Parathyroid adenoma (tissue), 2 donors: ENCODE data around the gene NCKAP5.

Experiments
- H2AFZ ChIP-seq: fragments of 300-600 bp; sonication (generic); one replicate; pipeline ENCODE4 v1.7.0; 2017; ENCODE audit warnings: antibody characterized with exemption, mild to moderate bottlenecking
- H3K27ac ChIP-seq: fragments of 300-600 bp; sonication (generic); one replicate; pipeline ENCODE4 v1.7.0; 2017
- H3K27me3 ChIP-seq: fragments of 300-600 bp; sonication (generic); one replicate; pipeline ENCODE4 v1.7.0; 2017; ENCODE audit warnings: low read length; ENCODE audit not compliant: control insufficient read depth, insufficient read depth
- H3K36me3 ChIP-seq: fragments of 300-600 bp; sonication (generic); one replicate; pipeline ENCODE4 v1.7.0; 2017; ENCODE audit warnings: low read length; ENCODE audit not compliant: control insufficient read depth, insufficient read depth
- H3K4me1 ChIP-seq: fragments of 300-600 bp; sonication (generic); one replicate; pipeline ENCODE4 v1.7.0; 2017; ENCODE audit warnings: control low read depth
- H3K4me2 ChIP-seq: fragments of 300-600 bp; sonication (generic); one replicate; pipeline ENCODE4 v1.7.0; 2017; ENCODE audit warnings: low read length
- H3K4me3 ChIP-seq: fragments of 300-600 bp; sonication (generic); one replicate; pipeline ENCODE4 v1.7.0; 2017; ENCODE audit warnings: low read depth, low read length
- H3K79me2 ChIP-seq: fragments of 300-600 bp; sonication (generic); one replicate; pipeline ENCODE4 v1.7.0; 2017; ENCODE audit warnings: control low read depth
- H3K9ac ChIP-seq: fragments of 300-600 bp; sonication (generic); one replicate; pipeline ENCODE4 v1.7.0; 2017; ENCODE audit warnings: mild to moderate bottlenecking
- H3K9me3 ChIP-seq: fragments of 300-600 bp; sonication (generic); one replicate; pipeline ENCODE4 v1.7.0; 2017; ENCODE audit warnings: low read length; ENCODE audit not compliant: control insufficient read depth
- TF ChIP-seq, protein P1 (sequence below): fragments of 300-600 bp; sonication (generic); IDR thresholded peaks from one replicate; pipeline ENCODE4 v1.7.0; 2017; ENCODE audit warnings: antibody characterized with exemption, mild to moderate bottlenecking
- donor health status: primary hyperparathyroidism.

The NCKAP5 gene

DNA sequence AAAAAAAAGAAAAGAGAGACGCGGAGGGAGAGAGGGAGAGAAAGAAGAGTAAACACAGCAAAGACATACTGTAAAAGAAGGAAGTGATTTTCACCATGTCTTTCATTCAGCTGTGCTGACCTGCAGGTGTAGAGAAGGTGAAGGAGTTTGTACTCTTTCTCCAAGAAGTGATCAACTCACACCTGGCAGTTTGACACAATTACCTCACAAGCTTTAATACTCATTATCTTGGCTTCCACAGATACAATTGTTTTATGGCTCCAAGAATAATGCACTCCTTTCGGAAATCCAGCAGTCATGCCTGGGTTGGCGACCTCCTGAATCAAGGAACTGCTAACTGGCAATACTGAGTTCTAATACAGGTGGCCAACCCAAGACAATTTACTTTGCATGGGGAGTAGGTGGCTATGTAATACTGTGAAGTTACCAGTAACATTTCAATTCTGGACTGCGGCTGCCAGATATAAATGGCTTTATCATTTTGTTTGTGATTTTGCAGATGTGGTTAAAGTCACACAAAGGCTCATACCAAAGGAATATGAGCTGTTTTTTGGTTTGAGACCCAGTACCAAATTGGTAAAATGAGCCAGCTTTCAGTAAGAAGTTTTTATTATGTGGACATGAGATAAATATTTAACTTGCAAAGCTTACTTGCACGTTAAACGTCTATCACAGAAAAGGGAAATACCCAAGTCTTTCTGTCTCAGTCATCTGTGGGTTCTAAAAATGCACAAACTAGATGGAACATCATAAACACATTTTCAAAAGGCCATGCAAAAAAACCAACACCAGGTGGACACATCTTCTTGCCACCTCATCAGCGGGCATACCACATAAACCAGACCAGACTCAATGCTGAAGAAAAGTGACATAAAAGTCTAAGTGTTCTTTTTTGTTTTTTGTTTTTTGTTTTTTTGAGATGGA, 69.3 kb downstream of the NCKAP5 start:
- Histone ChIP-seq H3K4me3 (no peak overlapping the region), H3K27me3 (no peaks in the 10 kb centered on the region), H3K27ac (no peak overlapping the region), H3K9ac (no peak overlapping the region), H2AFZ (no peak overlapping the region), H3K36me3 (no peaks in the 10 kb centered on the region), H3K4me1 (peaks cover 7% of the 10 kb centered on the region), H3K4me2 (no peak overlapping the region), H3K9me3 (no peaks in the 10 kb centered on the region), H3K79me2 (no peaks in the 10 kb centered on the region)
- TF ChIP-seq, protein P1, sequence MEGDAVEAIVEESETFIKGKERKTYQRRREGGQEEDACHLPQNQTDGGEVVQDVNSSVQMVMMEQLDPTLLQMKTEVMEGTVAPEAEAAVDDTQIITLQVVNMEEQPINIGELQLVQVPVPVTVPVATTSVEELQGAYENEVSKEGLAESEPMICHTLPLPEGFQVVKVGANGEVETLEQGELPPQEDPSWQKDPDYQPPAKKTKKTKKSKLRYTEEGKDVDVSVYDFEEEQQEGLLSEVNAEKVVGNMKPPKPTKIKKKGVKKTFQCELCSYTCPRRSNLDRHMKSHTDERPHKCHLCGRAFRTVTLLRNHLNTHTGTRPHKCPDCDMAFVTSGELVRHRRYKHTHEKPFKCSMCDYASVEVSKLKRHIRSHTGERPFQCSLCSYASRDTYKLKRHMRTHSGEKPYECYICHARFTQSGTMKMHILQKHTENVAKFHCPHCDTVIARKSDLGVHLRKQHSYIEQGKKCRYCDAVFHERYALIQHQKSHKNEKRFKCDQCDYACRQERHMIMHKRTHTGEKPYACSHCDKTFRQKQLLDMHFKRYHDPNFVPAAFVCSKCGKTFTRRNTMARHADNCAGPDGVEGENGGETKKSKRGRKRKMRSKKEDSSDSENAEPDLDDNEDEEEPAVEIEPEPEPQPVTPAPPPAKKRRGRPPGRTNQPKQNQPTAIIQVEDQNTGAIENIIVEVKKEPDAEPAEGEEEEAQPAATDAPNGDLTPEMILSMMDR, result no peak

DNA sequence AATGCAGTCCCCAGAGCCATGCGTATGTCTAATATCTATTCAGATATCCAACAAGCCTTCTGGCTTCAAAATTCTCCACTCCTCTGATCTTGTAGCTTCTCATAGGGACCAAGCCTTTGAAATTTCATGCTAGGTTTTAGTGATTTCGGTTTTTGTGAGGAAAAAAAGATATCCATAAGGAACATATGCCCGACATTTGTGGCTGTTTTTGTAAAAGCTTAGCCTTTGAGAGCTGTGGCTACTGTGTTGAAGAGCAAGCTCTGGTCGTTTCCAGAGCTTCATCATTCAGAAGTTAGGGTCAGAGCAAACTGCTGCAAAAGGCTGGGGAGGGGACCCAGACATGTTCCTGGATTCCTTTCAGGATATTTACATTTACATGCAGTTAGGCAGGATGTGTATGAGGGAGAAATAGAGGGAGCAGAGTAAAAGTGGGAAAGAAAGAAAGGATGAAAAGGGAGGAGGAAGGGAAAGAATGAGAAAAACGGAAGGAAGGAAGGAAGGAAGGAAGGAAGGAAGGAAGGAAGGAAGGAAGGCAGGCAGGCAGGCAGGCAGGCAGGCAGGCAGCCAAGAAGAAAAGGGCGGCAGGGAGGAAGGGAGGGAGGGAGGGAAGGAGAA, 70.2 kb downstream of the NCKAP5 start:
- no peaks in the 10 kb centered on the region for H3K36me3 ChIP-seq
- no peaks in the 10 kb centered on the region for H3K27me3 ChIP-seq
- no peak overlapping the region for H3K4me2 ChIP-seq
- peaks cover 7% of the 10 kb centered on the region for H3K4me1 ChIP-seq
- no peaks in the 10 kb centered on the region for H3K79me2 ChIP-seq
- no peak overlapping the region for H3K27ac ChIP-seq
- H2AFZ ChIP-seq, result no peak overlapping the region
- H3K9me3 ChIP-seq, result no peaks in the 10 kb centered on the region
- no peak overlapping the region for H3K9ac ChIP-seq
- no peak overlapping the region for H3K4me3 ChIP-seq
- TF ChIP-seq, protein P1, result no peak

DNA sequence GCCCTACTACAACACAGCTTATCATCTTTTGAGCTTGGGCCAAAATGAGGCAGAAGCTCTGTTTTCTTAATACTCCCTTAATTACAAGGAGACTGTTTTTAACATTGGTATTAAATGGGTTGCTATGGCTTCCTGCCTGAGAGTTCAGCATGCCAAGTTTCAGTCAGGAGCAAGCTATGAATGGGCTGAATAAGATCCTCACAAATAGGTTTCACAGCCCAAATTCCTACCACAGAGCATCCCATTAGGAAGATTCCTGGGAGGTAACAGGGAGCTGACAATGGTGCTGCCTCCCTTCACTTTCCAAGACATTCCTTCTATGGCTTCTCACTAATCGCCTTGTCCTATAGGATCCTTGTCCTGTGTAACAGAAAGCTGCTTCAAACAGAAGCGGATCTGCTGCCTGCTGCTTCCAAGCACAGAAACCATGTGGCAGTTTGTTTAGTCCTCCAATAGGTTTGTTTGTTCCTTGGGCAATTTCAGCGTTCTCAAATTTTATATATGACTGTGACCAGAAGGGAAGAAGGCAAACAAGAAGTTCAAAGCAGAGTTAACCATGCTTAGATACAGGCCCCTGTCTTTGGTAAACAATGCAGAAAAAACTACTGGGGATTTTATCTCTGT, 70.9 kb downstream of the NCKAP5 start:
- Histone ChIP-seq H3K4me2 (no peak overlapping the region), H3K27me3 (no peaks in the 10 kb centered on the region), H3K9me3 (no peaks in the 10 kb centered on the region), H3K79me2 (no peaks in the 10 kb centered on the region), H3K9ac (no peak overlapping the region), H3K4me1 (peaks cover 6% of the 10 kb centered on the region), H2AFZ (no peak overlapping the region), H3K27ac (no peak overlapping the region), H3K4me3 (no peak overlapping the region), H3K36me3 (no peaks in the 10 kb centered on the region)
- TF ChIP-seq, protein P1, result no peak

DNA sequence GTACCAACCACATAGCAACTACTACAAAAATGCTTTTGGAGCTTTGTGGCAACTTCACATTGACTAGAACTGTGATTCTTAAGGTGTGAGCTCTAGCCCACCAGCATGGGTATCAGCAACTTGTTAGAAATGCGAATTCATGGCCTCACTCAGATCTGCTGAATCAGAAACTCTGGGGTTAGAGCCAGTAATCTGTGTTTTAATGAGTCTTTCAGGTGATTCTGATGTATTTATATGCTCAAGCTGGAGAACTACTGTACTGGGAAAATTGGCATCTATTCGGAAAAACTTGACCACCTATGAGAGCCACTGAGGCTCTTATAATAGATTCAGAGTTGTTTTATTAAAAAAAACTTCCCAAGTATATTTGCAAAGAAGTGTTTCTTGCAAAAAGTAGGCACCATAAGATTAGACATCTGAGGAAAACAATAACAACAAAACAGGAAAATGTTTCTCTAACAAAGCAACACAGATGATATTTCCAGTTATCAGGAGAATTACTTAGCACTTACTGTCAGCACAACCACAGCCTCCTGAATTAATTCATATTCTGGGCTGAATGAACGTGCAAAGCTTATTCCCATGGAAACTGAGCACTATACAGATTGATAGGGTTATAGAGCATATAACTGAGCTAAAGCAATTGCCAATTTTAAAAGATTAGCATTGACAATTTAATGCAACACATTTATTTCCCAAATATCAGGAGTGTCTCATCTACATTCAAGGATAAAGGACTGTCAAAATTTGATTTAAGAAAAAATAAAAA, 71.6 kb downstream of the NCKAP5 start:
- H3K27me3 ChIP-seq, result no peaks in the 10 kb centered on the region
- H3K36me3 ChIP-seq, result no peaks in the 10 kb centered on the region
- no peaks in the 10 kb centered on the region for H3K9me3 ChIP-seq
- no peaks in the 10 kb centered on the region for H3K4me1 ChIP-seq
- no peaks in the 10 kb centered on the region for H3K79me2 ChIP-seq
- H3K4me3 ChIP-seq, result no peak overlapping the region
- H3K9ac ChIP-seq, result no peak overlapping the region
- H3K27ac ChIP-seq, result no peak overlapping the region
- no peak overlapping the region for H3K4me2 ChIP-seq
- H2AFZ ChIP-seq, result no peak overlapping the region
- TF ChIP-seq, protein P1, result no peak
